Activated T-helper 2 cell treated with anti-CD3 and anti-CD28 coated beads, Interferon-gamma antibody, Interleukin-2, Interleukin-4, amounts not matched to agents 10 μg/mL and 5 μg/mL and 100 μg/mL, durations not matched to agents 14 hours and 24 hours and 36 hours (primary cell): ENCODE measurements around the gene DLGAP1. TPM values are rescaled to one million over a fixed set of nuclear protein-coding genes. Genes with fewer than 3 reads are reported as not detected.

Experiments used
- DNase-seq: peaks from one replicate; pipeline ENCODE4 v3.0.0; 2021; ENCODE audit warnings: low spot score
- H3K27ac Mint-ChIP-seq: one replicate; pipeline ENCODE4 v1.8.0; 2021; ENCODE audit warnings: mixed read lengths
- H3K27me3 Mint-ChIP-seq: one replicate; pipeline ENCODE4 v1.8.0; 2021; ENCODE audit warnings: low read depth, mixed read lengths
- H3K36me3 Mint-ChIP-seq: one replicate; pipeline ENCODE4 v1.8.0; 2021; ENCODE audit warnings: low read depth, mixed read lengths
- H3K4me1 Mint-ChIP-seq: one replicate; pipeline ENCODE4 v1.8.0; 2021; ENCODE audit warnings: low read depth, mixed read lengths
- H3K4me3 Mint-ChIP-seq: one replicate; pipeline ENCODE4 v1.8.0; 2021; ENCODE audit warnings: low read depth, mild to moderate bottlenecking, moderate library complexity, mixed read lengths
- H3K9me3 Mint-ChIP-seq: one replicate; pipeline ENCODE4 v1.8.0; 2021; ENCODE audit warnings: mixed read lengths
- intact Hi-C: fragments of 100-400 bp; cut with micrococcal nuclease; formaldehyde crosslinking; loops from one replicate; pipeline ENCODE4 v1.15.1; 2023
- total RNA-seq: library from RNA; stranded (reverse); gene quantifications from 2 replicates; pipeline ENCODE4 v1.2.3, GENCODE V29; 2022

DLGAP1 gene
- total RNA-seq, 1 donor from 2014 or later, result not detected

DNA sequence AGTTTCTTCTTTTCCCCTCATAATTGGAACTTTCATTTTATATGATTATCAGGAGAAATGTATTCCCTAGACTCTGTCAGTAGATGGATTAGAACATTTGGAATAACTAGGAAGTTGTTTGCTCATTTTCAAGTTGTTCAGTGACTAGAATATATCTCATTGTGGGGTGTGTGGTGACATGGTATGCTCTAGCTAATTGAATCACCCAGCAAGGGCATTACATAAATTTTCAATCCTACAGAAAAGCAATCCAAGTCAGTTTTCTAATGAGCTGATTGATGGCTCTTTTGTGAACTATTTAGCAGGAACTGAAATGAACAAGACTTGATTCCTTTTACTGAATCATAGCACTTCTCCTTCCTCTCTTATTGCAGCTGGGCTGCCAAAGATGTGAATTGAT lies 543.7 kb downstream of the DLGAP1 start:
- Mint-ChIP-seq H3K4me1 (no peaks in the 10 kb centered on the region), H3K27me3 (peaks cover 2% of the 10 kb centered on the region), H3K9me3 (no peaks in the 10 kb centered on the region), H3K4me3 (no peak overlapping the region), H3K36me3 (no peaks in the 10 kb centered on the region), H3K27ac (no peak overlapping the region)
- intact Hi-C loops, result no loop called here
- no peak for DNase-seq

DNA sequence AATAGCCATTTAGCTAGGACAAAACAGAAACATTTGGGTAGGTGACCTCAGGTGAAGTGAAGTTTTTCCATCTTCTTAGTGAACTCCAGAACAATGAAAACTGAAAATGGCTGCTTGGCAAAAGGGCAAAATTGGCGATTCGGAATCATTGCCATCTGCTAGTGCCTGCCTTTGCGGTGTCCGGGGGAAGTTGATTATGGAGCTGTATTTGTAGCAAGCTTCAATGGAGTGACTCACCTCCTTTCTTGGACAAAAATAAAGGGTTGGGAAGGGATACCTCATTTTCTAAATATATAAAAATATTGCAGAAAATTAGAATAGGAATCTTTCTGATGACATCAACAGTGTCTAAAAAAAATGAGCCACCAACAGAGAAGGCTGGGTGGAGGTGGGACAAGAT lies 544.6 kb downstream of the DLGAP1 start:
- intact Hi-C loops, result no loop called here
- no peak overlapping the region for H3K27ac Mint-ChIP-seq
- no peak for DNase-seq

DNA sequence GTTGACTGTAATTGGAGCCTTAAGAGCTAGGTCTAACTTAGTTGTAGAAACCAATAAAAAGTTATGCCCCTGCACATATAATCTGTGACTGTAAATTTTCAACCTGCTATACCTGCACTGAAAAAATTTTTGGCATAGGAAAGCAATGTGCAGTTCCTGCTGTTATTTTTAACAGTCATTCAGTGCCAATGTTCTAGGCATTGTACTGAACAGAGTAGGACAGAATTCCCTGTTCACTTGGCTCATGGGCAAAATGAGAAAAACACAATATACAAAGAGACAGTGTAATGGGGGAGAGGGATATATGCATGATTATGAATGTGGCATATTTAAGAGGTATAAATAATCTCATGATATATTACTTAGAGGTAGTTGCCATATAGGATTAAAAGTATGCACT lies 547.2 kb downstream of the DLGAP1 start:
- Mint-ChIP-seq H3K4me1 (no peaks in the 10 kb centered on the region), H3K36me3 (no peaks in the 10 kb centered on the region), H3K9me3 (no peaks in the 10 kb centered on the region), H3K27ac (no peak overlapping the region), H3K4me3 (no peak overlapping the region), H3K27me3 (peaks cover 2% of the 10 kb centered on the region)
- intact Hi-C loops, result no loop called here
- DNase-seq, result no peak

More for the DNA sequence above, 544.6 kb downstream of the DLGAP1 start:
- Mint-ChIP-seq H3K27me3 (peaks cover 2% of the 10 kb centered on the region), H3K4me1 (no peaks in the 10 kb centered on the region), H3K9me3 (no peaks in the 10 kb centered on the region), H3K36me3 (no peaks in the 10 kb centered on the region), H3K4me3 (no peak overlapping the region)

DNA sequence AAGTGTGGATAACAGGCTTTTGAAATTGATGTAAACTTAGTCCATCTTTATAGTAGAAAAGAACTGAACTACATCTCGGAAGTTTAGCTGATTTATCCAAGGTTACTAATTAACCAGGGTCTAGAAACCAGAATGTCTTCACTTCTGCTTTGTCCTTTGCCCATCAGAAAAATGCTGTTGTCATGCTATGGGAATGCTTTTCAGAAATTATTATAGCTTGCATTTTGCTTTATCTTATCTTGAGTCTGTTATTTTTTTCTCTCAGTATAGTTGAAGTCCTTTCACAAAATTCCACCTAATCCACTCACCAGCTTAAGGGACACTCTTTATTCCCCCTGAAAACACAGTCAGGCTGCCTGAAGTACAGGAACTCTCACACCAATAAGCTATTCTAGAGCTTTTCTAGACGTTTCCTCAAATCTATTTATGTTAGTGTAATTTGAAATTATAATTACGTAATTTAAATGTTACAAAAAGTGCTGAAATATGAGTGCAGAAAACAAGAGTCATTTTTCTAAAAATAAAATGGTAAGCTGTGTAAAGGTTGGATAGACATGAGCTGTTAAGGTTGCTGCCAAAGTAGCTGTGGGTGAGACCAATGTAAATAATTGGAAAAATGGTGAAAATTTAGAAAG lies 548.9 kb downstream of the DLGAP1 start:
- H3K27ac Mint-ChIP-seq, result no peak overlapping the region
- H3K27me3 Mint-ChIP-seq, result peaks cover 2% of the 10 kb centered on the region
- H3K4me3 Mint-ChIP-seq, result no peak overlapping the region

DNA sequence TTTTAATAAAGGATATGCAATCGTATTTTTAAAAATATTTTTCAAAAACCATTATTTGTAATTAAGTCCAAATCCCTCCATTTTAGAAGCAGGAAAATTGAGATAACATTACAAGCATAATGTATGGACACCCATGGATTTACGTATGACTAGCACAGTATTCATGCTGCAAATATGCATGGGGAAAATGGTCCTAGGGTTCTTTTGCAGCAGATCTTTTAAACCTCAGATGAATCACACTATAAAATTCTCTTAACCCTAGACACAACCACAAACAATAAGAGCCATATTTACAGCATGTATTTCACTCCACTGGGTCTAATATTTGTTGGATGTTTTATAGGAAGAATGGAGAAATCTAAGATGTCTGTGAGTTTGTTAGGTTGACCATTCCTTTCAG lies 551.8 kb downstream of the DLGAP1 start:
- no peaks in the 10 kb centered on the region for H3K9me3 Mint-ChIP-seq
- no peaks in the 10 kb centered on the region for H3K27me3 Mint-ChIP-seq
- no peak for DNase-seq
- no peaks in the 10 kb centered on the region for H3K36me3 Mint-ChIP-seq
- H3K4me3 Mint-ChIP-seq, result no peak overlapping the region
- no peak overlapping the region for H3K27ac Mint-ChIP-seq
- no peaks in the 10 kb centered on the region for H3K4me1 Mint-ChIP-seq
- intact Hi-C loops, result no loop called here

More for the DNA sequence above, 548.9 kb downstream of the DLGAP1 start:
- H3K4me1 Mint-ChIP-seq, result no peaks in the 10 kb centered on the region
- DNase-seq, result no peak
- no peaks in the 10 kb centered on the region for H3K36me3 Mint-ChIP-seq
- intact Hi-C loops, result no loop called here
- H3K9me3 Mint-ChIP-seq, result no peaks in the 10 kb centered on the region

DNA sequence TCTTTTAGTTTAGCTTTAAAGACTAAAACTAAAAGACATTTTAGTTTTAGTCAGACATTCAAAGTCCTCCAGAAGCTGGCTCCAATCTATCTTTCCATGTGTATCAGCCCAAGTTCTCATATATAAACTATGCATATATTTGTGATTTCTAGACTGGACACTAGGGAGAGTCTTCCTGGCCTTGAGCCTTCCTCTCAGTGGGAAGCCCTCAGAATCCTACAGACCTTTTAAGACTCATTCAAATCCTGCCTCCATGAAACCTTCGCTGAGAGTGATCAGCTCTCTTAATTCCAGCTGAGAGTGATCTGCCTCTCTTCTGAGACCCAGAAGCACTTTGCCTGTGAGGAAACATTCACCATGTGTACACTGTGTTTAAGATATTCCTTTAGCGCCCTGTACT lies 552.4 kb downstream of the DLGAP1 start:
- no peaks in the 10 kb centered on the region for H3K4me1 Mint-ChIP-seq
- H3K4me3 Mint-ChIP-seq, result no peak overlapping the region
- intact Hi-C loops, result no loop called here
- no peaks in the 10 kb centered on the region for H3K36me3 Mint-ChIP-seq
- no peaks in the 10 kb centered on the region for H3K9me3 Mint-ChIP-seq
- H3K27me3 Mint-ChIP-seq, result no peaks in the 10 kb centered on the region
- no peak overlapping the region for H3K27ac Mint-ChIP-seq
- DNase-seq, result no peak

DNA sequence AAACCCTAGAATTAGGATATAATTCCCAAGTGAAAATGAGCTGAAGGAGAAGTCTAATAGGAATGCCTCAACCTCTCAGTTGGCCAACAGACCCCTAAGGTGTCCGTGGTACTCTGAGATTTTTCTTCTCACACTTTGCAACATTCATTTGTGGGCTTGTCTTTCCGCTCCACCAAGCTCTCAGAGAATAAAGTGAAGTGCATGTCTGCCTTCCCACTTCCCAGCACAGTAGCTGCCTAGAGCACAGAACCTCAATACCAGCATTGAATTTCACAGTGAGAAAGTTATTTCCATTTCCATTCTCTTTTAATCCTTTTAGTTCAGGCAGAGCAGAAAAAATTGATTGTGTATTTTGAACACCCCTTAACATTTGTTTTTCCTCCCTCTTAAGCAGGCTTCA lies 553.3 kb downstream of the DLGAP1 start:
- no peaks in the 10 kb centered on the region for H3K9me3 Mint-ChIP-seq
- H3K27me3 Mint-ChIP-seq, result no peaks in the 10 kb centered on the region
- H3K4me1 Mint-ChIP-seq, result no peaks in the 10 kb centered on the region
- H3K36me3 Mint-ChIP-seq, result no peaks in the 10 kb centered on the region
- H3K4me3 Mint-ChIP-seq, result no peak overlapping the region
- no peak for DNase-seq
- intact Hi-C loops, result no loop called here
- no peak overlapping the region for H3K27ac Mint-ChIP-seq

DNA sequence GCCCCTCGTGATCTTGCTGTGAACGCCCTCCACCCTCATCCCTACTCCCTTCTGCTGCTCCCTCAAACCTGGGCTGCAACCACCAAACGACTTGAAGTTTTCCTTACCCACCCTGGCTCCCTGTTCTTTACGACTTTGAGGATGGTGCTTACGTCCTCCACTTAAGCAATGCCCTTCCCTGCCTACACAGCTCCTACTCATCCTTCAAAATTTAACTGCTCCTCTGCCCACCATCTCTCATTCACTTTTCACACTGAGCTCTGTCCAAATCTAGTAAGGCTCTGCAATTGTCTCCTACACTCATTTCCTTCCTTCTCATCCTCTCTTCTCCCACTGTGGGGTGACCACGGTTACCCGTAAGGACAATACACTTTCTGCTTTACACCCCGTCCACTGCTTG lies 554.1 kb downstream of the DLGAP1 start:
- Mint-ChIP-seq H3K4me3 (no peak overlapping the region), H3K9me3 (no peaks in the 10 kb centered on the region), H3K27me3 (no peaks in the 10 kb centered on the region), H3K36me3 (no peaks in the 10 kb centered on the region), H3K27ac (no peak overlapping the region), H3K4me1 (no peaks in the 10 kb centered on the region)
- intact Hi-C loops, result no loop called here
- no peak for DNase-seq

DNA sequence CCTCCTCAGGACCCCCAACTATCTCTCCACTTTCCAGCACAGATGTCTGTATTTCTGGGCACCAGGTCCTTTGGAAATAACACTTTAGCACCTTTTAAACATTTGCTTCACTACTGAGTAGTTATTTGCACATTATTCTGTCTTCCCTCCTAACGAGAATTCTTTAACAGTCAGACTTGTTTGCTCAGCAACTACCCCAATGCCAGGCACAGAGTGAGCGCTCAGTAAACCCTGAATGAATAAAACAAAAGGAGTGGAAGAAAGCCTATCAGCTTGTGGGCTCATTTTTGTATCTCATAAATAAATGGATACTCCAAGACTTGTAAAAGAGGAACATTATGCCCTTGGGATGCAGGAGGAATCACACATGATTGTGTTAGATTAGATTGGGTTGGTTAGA lies 554.8 kb downstream of the DLGAP1 start:
- H3K4me3 Mint-ChIP-seq, result no peak overlapping the region
- H3K36me3 Mint-ChIP-seq, result no peaks in the 10 kb centered on the region
- no peak for DNase-seq
- H3K27ac Mint-ChIP-seq, result no peak overlapping the region
- no peaks in the 10 kb centered on the region for H3K27me3 Mint-ChIP-seq
- intact Hi-C loops, result no loop called here
- no peaks in the 10 kb centered on the region for H3K9me3 Mint-ChIP-seq
- no peaks in the 10 kb centered on the region for H3K4me1 Mint-ChIP-seq

DNA sequence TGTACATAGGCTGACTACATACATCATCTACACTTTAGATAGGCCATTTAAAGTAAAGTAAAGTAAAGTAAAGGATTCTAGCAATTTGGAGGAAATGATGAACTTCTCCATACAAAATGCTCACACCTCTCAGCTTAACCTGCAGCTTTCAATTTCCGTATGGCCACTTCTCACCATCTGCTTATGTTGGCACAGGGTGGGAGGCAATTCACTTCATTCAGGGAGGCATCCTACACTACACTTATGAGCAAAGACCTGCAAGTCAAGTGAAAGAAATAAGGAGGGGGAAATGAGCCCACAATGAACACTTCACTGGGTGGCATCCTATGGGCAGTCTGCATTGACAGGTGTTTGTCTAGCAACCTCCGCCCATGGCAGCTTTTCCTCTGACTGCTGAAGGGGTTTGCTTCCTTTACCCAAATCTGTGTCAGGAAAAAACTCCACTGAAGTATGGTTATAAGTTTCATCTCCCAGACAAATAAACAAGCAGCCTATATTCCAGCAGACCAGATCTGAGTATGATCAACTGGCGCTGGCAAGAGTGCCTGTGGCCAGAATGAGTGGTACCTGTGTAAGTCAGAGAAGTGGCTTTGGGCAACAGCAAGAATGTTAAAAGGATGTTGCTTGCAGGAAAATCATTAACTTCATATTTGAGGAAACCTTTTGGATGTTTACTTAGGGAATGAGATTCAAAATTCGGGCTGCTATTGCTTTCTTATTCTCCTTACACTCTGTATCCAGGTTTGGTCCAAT lies 556.1 kb downstream of the DLGAP1 start:
- Mint-ChIP-seq H3K4me1 (no peaks in the 10 kb centered on the region), H3K9me3 (no peaks in the 10 kb centered on the region), H3K4me3 (no peak overlapping the region), H3K27me3 (no peaks in the 10 kb centered on the region), H3K27ac (no peak overlapping the region), H3K36me3 (no peaks in the 10 kb centered on the region)
- intact Hi-C loops, result no loop called here
- DNase-seq, result no peak

DNA sequence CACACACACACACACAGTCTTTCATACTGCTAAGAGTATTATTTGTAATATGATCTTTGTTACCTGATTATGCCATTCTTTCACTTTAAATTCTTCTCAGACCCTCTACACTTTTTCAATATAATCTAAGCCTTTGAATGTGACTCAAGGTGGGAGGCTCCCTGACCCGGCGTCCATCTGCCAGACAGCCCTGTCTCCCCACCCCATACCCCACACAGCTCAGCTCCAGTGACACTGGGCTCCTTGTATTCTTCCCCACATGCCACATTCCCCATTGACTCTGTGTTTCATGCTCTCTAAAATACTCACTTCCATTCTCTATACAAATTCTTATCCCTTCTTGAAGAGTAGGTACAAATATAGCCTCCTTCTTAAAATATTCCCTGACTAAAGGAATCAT lies 563.0 kb downstream of the DLGAP1 start:
- Mint-ChIP-seq H3K27me3 (peaks cover 4% of the 10 kb centered on the region), H3K36me3 (no peaks in the 10 kb centered on the region), H3K4me1 (no peaks in the 10 kb centered on the region), H3K9me3 (no peaks in the 10 kb centered on the region), H3K27ac (no peak overlapping the region), H3K4me3 (no peak overlapping the region)
- DNase-seq, result no peak
- intact Hi-C loops, result no loop called here

DNA sequence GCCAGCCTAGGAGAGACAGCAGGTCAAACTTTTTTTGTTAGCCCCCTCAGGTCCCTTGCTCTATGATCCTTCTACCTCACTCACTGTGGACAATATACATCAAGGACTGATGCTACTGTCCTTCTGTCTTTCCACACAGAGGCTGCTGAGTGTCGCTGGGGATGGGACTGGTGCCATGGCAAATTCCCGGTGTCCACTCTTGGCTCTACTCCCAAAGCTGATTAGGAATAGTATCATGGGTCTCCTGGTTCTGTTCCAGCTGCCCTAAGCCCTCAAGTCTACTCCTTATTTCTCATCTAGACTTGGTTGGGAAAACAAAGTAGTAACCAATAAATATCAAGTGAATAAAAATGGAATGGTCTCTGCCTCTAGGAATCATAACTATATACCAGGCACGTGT lies 563.9 kb downstream of the DLGAP1 start:
- Mint-ChIP-seq H3K4me3 (no peak overlapping the region), H3K27me3 (peaks cover 4% of the 10 kb centered on the region), H3K4me1 (no peaks in the 10 kb centered on the region), H3K36me3 (no peaks in the 10 kb centered on the region), H3K9me3 (no peaks in the 10 kb centered on the region), H3K27ac (no peak overlapping the region)
- DNase-seq, result no peak
- intact Hi-C loops, result no loop called here

DNA sequence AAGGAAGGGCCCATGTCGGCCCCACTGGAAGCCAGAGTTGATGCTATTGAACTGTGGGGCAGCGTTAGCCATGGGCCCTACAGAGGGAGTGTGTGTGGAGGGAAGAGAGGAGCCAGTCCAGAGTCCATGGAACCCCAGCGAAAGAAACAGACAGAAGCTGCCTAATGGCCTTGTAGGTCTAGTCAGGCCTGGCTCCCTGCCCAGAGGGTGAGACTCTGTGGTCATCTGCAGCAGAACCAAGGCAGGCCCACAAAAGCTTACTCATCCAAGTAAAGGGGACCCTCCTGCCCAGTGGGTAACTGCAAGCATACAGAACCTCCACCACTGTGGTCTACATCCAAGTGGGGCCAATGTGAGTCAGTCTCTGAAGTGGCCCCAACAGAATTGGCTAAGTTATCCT lies 565.3 kb downstream of the DLGAP1 start:
- intact Hi-C loops, result no loop called here
- Mint-ChIP-seq H3K36me3 (no peaks in the 10 kb centered on the region), H3K27me3 (peaks cover 6% of the 10 kb centered on the region), H3K4me3 (no peak overlapping the region), H3K9me3 (no peaks in the 10 kb centered on the region), H3K4me1 (no peaks in the 10 kb centered on the region), H3K27ac (no peak overlapping the region)
- no peak for DNase-seq
